K562 (cell line): Measurements from ENCODE around the gene TPRX2. TPM values are rescaled to one million over a fixed set of nuclear protein-coding genes. Genes with fewer than 3 reads are reported as not detected.
A peak's percentile ranks its signal among the peaks of the same experiment; 100 is the strongest.

Source experiments
- ATAC-seq: fragments of 200-7000 bp; cut with Tn5 transposase; 3 replicates; pipeline ENCODE4 v1.9.1; 2020; ENCODE audit warnings: moderate library complexity
- BruUV-seq: library from RNA; stranded (reverse); fragments of 400-500 nt; replicated peaks from 2 replicates; lab custom pipeline; 2021; lab: Mats Ljungman, UMichigan
- CTCF ChIA-PET: fragments of 300-600 bp; formaldehyde crosslinking; extraction: SDS; loops from one replicate; lab custom pipeline; 2021; ENCODE audit warnings: low intra/inter-chr PET ratio; lab: Yijun Ruan, JAX
- POLR2A ChIA-PET: fragments of 300-600, 350-650 bp; sonication (Branson Sonifier 250); formaldehyde crosslinking; extraction: SDS; loops from one replicate; lab custom pipeline; 2021; ENCODE audit warnings: antibody characterized with exemption, inconsistent platforms; lab: Yijun Ruan, JAX
- DNase-seq, 4 experiments: peaks; one replicate each; pipeline versions ENCODE4 v3.0.0 to v3.0.0-alpha.2; 2011 to 2018; ENCODE audit warnings: low spot score in 3 of 4, mixed read lengths in 3 of 4; ENCODE audit errors: extremely low read depth in 1 of 4
- FAIRE-seq: peaks from 2 replicates; lab custom pipeline; 2011; peaks lifted over from hg19 to GRCh38; lab: Jason Lieb, UNC
- H2AFZ ChIP-seq: 2 replicates; pipeline ENCODE4 v1.6.0; 2011; ENCODE audit warnings: low read depth, low read length, control low read depth, inconsistent platforms
- H3K27ac ChIP-seq: fragments of 200-600 bp; 3 replicates; pipeline ENCODE4 v1.8.0; 2011; ENCODE audit warnings: low read depth, mild to moderate bottlenecking, control low read depth, inconsistent platforms, low read length, moderate library complexity, mixed read lengths; ENCODE audit errors: extremely low read depth
- H3K27me3 ChIP-seq, 2 experiments: fragments of 300-600 bp in 1 of 2; 2 replicates in 1 of 2; 3 replicates in 1 of 2; pipeline versions ENCODE4 v1.6.0 to v1.8.0; 2011; ENCODE audit warnings: inconsistent platforms in 2 of 2, low read length in 2 of 2, mild to moderate bottlenecking in 1 of 2, mixed read lengths in 1 of 2, moderate library complexity in 1 of 2; ENCODE audit not compliant: control insufficient read depth in 2 of 2, insufficient read depth in 2 of 2
- H3K36me3 ChIP-seq: fragments of 300-600 bp; 3 replicates; pipeline ENCODE4 v1.8.0; 2011; ENCODE audit warnings: mild to moderate bottlenecking, low read length, inconsistent platforms; ENCODE audit not compliant: control insufficient read depth, insufficient read depth
- H3K4me1 ChIP-seq, 2 experiments: fragments of 200-600 bp in 1 of 2; replicated peaks in 1 of 2; 2 replicates in 1 of 2; 3 replicates in 1 of 2; pipeline versions ENCODE4 v1.5.1 to v1.8.0; 2011; ENCODE audit warnings: inconsistent platforms in 2 of 2, low read length in 2 of 2, mild to moderate bottlenecking in 1 of 2, mixed read lengths in 1 of 2, moderate library complexity in 1 of 2; ENCODE audit not compliant: control insufficient read depth in 2 of 2, insufficient read depth in 2 of 2
- H3K4me2 ChIP-seq: 2 replicates; pipeline ENCODE4 v1.6.1; 2011; ENCODE audit warnings: low read length, control low read depth, inconsistent platforms, mixed read lengths; ENCODE audit not compliant: insufficient read depth
- H3K4me3 ChIP-seq: fragments of 200-600 bp; sonication (generic), shearing (Covaris generic); 2 replicates; pipeline ENCODE4 v1.5.1; 2016; ENCODE audit warnings: control low read depth, inconsistent platforms
- H3K79me2 ChIP-seq: fragments of 200-600 bp; 3 replicates; pipeline ENCODE4 v1.8.0; 2011; ENCODE audit warnings: low read length, inconsistent platforms; ENCODE audit not compliant: control insufficient read depth, insufficient read depth
- H3K9ac ChIP-seq, 2 experiments: 2 replicates each; pipeline versions ENCODE4 v1.6.0 to v1.6.1; 2011; ENCODE audit warnings: low read depth in 2 of 2, low read length in 2 of 2, control low read depth in 1 of 2, inconsistent platforms in 1 of 2, mild to moderate bottlenecking in 1 of 2, mixed read lengths in 1 of 2; ENCODE audit not compliant: insufficient read depth in 1 of 2
- H3K9me1 ChIP-seq: one replicate; pipeline ENCODE4 v1.6.0; 2011; ENCODE audit warnings: inconsistent platforms, mild to moderate bottlenecking, low read length, moderate library complexity; ENCODE audit not compliant: control insufficient read depth, insufficient read depth
- H3K9me3 ChIP-seq: replicated peaks from 2 replicates; pipeline ENCODE4 v1.5.1; 2011; ENCODE audit warnings: low read depth, low read length, inconsistent platforms; ENCODE audit not compliant: control insufficient read depth, insufficient read depth
- H4K20me1 ChIP-seq: replicated peaks from 2 replicates; pipeline ENCODE4 v1.6.1; 2011; ENCODE audit warnings: low read length, inconsistent platforms, mixed read lengths; ENCODE audit not compliant: control insufficient read depth, insufficient read depth
- BCOR ChIP-seq: fragments of 450-650 bp; IDR thresholded peaks from 2 replicates; pipeline ENCODE4 v1.6.1; 2016
- GMEB1 ChIP-seq: fragments of 250-450 bp; sonication (Bioruptor Pico); IDR thresholded peaks from 2 replicates; pipeline ENCODE4 v1.4.0; 2020; ENCODE audit warnings: mild to moderate bottlenecking
- TRIM28 ChIP-seq: fragments of 450-650 bp; IDR thresholded peaks from 2 replicates; pipeline ENCODE4 v1.6.1; 2017
- ZNF184 ChIP-seq: sonication (generic); formaldehyde crosslinking; IDR thresholded peaks from 2 replicates; pipeline ENCODE4 v1.5.0; 2020; ENCODE audit warnings: missing genetic modification reagents
- ZNF589 ChIP-seq: fragments of 200-800 bp; sonication (Bioruptor generic); IDR thresholded peaks from 2 replicates; pipeline ENCODE4 v1.6.1; 2016; ENCODE audit warnings: low read depth, missing genetic modification characterization, missing compliant biosample characterization
- WGBS: fragments of 100-300 bp; shearing (Covaris generic); methylation state at CpG from one replicate; pipeline ENCODE4 v1.1.6; 2016; ENCODE audit warnings: low coverage, mixed read lengths; ENCODE audit not compliant: insufficient coverage; ENCODE audit errors: missing lambda C conversion rate; 5-methylcytosine and 5-hydroxymethylcytosine counted together
- in situ Hi-C: fragments of 300-500 bp; cut with MboI; formaldehyde crosslinking; loops from 4 replicates; pipeline ENCODE4 v1.15.0; 2018; ENCODE audit warnings: inconsistent platforms, mixed read lengths
- intact Hi-C: fragments of 100-400 bp; cut with micrococcal nuclease; formaldehyde crosslinking; loops from 2 replicates; pipeline ENCODE4 v1.14.2; 2022
- polyA plus RNA-seq, 8 experiments: library from polyadenylated mRNA; depleted of rRNA in 4 of 8; stranded (reverse) in 5 of 8; unstranded in 3 of 8; fragments of >200 nt; fragmentation: Nextera tagmentation in 2 of 8; fragmentation: Illumina TruSeq in 1 of 8; extraction: Ambion mirVana in 2 of 8; extraction: Trizol in 1 of 8; gene quantifications; 2 replicates each; pipeline versions ENCODE4 v1.2.1 to v1.2.3, GENCODE V29; 2011 to 2014; ENCODE audit warnings: inconsistent platforms in 1 of 8, missing spikeins in 1 of 8
- total RNA-seq, 7 experiments: library from RNA; depleted of rRNA in 6 of 7; stranded (reverse); fragments of >200 nt in 6 of 7; fragmentation: Illumina TruSeq in 2 of 7; extraction: Trizol in 2 of 7; gene quantifications; 2 replicates each; pipeline versions ENCODE4 v1.2.1 to v1.2.3, GENCODE V29; 2011 to 2021; ENCODE audit warnings: low replicate concordance in 1 of 7

Gene TPRX2
- total and polyA plus RNA-seq, 9 of the 15 experiments (the other 6 are each of a cell fraction or from before 2014, with no cell fraction given): not detected

DNA sequence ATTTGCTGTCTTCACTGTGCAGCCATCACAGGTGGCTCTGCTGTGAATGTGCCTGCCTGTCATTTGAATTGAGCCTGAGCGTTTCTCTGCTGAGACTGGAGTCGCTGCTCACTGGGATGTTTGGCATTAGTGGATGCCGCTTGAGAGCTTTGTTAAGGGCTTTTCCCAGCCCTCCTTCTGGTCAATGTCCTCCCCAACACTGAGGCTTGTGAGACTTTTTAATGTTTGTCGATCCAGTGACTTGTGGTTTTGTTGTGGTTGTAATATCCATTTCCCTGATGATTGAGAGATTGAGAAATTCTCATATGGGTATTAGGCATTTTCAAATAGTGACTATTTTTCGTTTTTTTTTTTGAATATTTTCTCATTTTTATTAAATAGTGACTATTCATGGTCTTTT, 2.6 kb downstream of the TPRX2 start:
- H3K4me1 ChIP-seq: peaks cover 3 to 8% of the 10 kb centered on the region in 2 experiments; a peak in 3 of 5 replicates
- TF ChIP-seq TRIM28 (peak; percentile 31; the same call in 1 of the 2 replicates), ZNF184 (peak; percentile 95), GMEB1 (CRISPR knock-in tag) (no peak), BCOR (0 out of 2 replicates have a peak, but pooled peaks have one; percentile 36), ZNF589 (no peak)
- TF ChIP-seq, all 486 proteins: peak for 3
- no peaks in the 10 kb centered on the region; a peak in 1 of 5 replicates for H3K27me3 ChIP-seq
- FAIRE-seq (no peak), ATAC-seq (no peak), DNase-seq (no peak)
- no peak overlapping the region for H3K4me2 ChIP-seq
- H3K79me2 ChIP-seq: no peaks in the 10 kb centered on the region
- BruUV-seq: no TSS peak
- no peak overlapping the region for H2AFZ ChIP-seq
- no peak overlapping the region for H3K9ac ChIP-seq
- CTCF ChIA-PET: interaction anchor here (0.6 kb wide), 1 partner anchor 97 kb away, joined by 6 read pairs; no protein-coding TSS in a partner anchor
- POLR2A ChIA-PET: no interaction called here
- H3K9me3 ChIP-seq: no peaks in the 10 kb centered on the region; the same call in 1 of the 2 replicates
- H3K27ac ChIP-seq: no peak overlapping the region
- WGBS: 40% methylated on average over 5 of the region's 5 CpGs
- in situ Hi-C loops: no loop called here
- H3K9me1 ChIP-seq: no peaks in the 10 kb centered on the region
- H3K4me3 ChIP-seq: no peak overlapping the region
- H3K36me3 ChIP-seq: no peaks in the 10 kb centered on the region
- intact Hi-C loops: no loop called here
- no peaks in the 10 kb centered on the region for H4K20me1 ChIP-seq
